ENCODE data around the gene ASPM.

GRCh38 chr1:197093226-197093885 is 53.1 kb downstream of the ASPM start:
- TF ChIP-seq EP300 (IDR thresholded peaks at IDR 0.05) (no peak), CTCF (IDR thresholded peaks at IDR 0.05) (no peak)
